ENCODE results near the gene CLN6.

DNA sequence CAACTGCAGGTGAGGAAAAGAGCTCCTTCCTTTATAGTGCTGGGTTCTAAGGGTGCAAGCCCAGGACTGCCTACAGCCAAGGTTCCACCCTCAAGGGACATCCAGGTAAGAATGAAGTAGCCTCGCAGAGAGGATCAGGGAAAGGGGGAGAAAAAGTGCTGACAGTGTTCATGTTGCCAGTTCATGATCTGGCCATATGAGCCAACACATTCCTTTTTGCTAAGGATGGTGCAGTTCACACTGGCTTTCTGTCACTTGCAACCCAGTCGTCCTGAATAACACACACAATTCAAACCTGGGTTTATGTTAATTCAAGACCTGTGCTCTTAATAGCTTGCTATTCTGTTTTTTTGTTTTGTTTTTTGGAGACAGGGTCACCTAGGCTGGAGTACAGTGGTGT lies 9.0 kb downstream of the CLN6 start:
- TF ChIP-seq POLR2AphosphoS5 (IDR thresholded peaks at IDR 0.05) (no peak), EP300 (IDR thresholded peaks at IDR 0.05) (no peak)
- TF ChIP-seq, protein P1, sequence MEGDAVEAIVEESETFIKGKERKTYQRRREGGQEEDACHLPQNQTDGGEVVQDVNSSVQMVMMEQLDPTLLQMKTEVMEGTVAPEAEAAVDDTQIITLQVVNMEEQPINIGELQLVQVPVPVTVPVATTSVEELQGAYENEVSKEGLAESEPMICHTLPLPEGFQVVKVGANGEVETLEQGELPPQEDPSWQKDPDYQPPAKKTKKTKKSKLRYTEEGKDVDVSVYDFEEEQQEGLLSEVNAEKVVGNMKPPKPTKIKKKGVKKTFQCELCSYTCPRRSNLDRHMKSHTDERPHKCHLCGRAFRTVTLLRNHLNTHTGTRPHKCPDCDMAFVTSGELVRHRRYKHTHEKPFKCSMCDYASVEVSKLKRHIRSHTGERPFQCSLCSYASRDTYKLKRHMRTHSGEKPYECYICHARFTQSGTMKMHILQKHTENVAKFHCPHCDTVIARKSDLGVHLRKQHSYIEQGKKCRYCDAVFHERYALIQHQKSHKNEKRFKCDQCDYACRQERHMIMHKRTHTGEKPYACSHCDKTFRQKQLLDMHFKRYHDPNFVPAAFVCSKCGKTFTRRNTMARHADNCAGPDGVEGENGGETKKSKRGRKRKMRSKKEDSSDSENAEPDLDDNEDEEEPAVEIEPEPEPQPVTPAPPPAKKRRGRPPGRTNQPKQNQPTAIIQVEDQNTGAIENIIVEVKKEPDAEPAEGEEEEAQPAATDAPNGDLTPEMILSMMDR (IDR thresholded peaks at IDR 0.05): no peak
